ENCODE measurements around the gene LCN12. TPM values are rescaled to one million over a fixed set of nuclear protein-coding genes. Genes with fewer than 3 reads are reported as not detected.

The LCN12 gene
- total and polyA plus RNA-seq, 7 donors: 0.06 to 1.5 (median 0.27) TPM; not detected in 1

DNA sequence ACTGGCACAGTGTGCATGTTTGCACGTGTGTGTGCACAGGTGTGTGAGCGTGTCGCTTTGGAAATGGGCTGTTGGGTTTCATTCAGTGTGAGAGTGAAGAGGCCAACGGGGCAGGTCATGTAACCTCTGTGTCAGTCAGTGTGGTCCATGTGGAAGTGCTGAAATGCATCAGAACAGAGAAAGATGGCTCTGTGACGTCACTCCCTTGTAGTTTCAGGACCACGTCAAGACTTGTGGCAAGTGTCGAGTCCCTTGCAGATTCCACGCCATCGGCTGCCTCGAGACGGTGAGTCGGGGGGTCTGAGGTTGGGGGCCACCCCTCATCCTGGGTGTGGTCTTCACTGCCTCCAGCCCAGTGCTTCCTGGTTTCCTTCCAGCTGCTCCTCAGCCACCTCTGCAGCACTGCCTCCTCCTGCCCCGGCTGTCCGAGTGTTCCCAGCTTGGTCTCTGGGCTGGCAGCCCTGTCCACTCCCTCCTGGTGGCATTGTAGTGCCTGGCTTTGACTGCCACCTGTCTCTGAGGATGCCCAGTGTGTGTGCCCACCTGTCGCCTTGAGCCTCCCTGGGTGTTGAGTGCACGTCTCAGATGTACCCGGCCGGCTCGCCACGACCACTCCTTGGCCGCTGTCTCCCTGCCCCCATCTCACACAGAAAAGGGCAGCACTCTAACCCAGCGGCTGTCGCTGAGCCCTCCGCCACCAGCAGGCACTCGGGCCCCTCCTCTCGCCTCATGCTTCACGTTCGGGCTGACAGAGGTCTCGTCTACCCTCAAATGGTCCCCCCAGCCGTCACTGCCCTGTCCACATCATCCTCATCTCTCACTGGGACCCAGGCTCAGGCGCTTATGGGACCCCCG, 35.5 kb upstream of the LCN12 start:
- 88 to 91% (median 88%) methylated on average over 32 of the region's 32 CpGs for WGBS, 3 donors
- H3K4me3 ChIP-seq: no peak overlapping the region
- H3K9me3 ChIP-seq: no peaks in the 10 kb centered on the region
- intact Hi-C loops (cut with DNase I): no loop called here
- H3K4me1 ChIP-seq: no peaks in the 10 kb centered on the region
- ATAC-seq (no peak), DNase-seq (no peak)
- H3K27ac ChIP-seq: no peak overlapping the region
- no peaks in the 10 kb centered on the region for H3K27me3 ChIP-seq (ENCODE audit: insufficient read depth in 3 of 3, low read length in 2 of 3)
- H3K36me3 ChIP-seq (ENCODE audit: insufficient read depth in 1 of 2, low read depth in 1 of 2): peaks cover 0 to 80% of the 10 kb centered on the region in 2 donors
- TF ChIP-seq CTCF (IDR thresholded peaks at IDR 0.05): no peak

DNA sequence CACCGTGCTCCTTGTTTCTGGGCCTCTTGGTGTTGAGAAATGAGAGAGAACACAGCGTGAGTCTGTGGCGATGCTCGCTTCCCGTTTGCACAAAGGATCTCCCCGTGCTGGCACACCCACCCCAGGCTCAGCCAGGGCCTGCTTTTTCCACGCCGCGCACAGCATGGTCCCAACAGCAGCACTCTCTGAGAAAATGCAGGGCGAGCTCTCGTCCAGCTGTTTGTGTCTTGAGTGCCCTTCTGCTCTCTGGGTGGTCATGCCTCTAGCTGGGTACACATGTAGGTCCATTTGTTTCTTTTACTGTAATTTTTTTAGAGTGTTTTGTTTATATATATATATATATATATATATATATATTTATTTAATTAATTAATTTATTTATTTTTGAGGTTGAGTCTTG, 34.2 kb upstream of the LCN12 start:
- Histone ChIP-seq H3K27me3 (ENCODE audit: insufficient read depth in 3 of 3, low read length in 2 of 3) (no peaks in the 10 kb centered on the region), H3K9me3 (no peaks in the 10 kb centered on the region), H3K36me3 (ENCODE audit: insufficient read depth in 1 of 2, low read depth in 1 of 2) (peaks cover 0 to 72% of the 10 kb centered on the region in 2 donors), H3K4me3 (no peak overlapping the region), H3K27ac (no peak overlapping the region), H3K4me1 (no peaks in the 10 kb centered on the region)
- no peak for TF ChIP-seq CTCF (IDR thresholded peaks at IDR 0.05)
- ATAC-seq (no peak), DNase-seq (no peak)
- intact Hi-C loops (cut with DNase I): no loop called here
- 84 to 95% (median 86%) methylated on average over 11 of the region's 11 CpGs for WGBS, 3 donors

GRCh38 chr9:136920069-136920468, 32.0 kb upstream of the LCN12 start:
- whole genome bisulfite sequencing, 3 donors: 94 to 96% (median 96%) methylated on average over 15 of the region's 15 CpGs
- no peaks in the 10 kb centered on the region for H3K9me3 ChIP-seq
- DNase-seq (no peak), ATAC-seq (no peak)
- H3K4me1 ChIP-seq: peaks cover 10% of the 10 kb centered on the region
- intact Hi-C loops (cut with DNase I): no loop called here
- H3K4me3 ChIP-seq: no peak overlapping the region
- peaks cover 0 to 69% of the 10 kb centered on the region in 2 donors for H3K36me3 ChIP-seq (ENCODE audit: insufficient read depth in 1 of 2, low read depth in 1 of 2)
- H3K27me3 ChIP-seq (ENCODE audit: insufficient read depth in 3 of 3, low read length in 2 of 3): no peaks in the 10 kb centered on the region
- H3K27ac ChIP-seq: no peak overlapping the region
- no peak for TF ChIP-seq CTCF (IDR thresholded peaks at IDR 0.05)

- Histone ChIP-seq H3K36me3 (ENCODE audit: insufficient read depth in 1 of 2, low read depth in 1 of 2) (peaks cover 0 to 68% of the 10 kb centered on the region in 2 donors), H3K4me1 (peaks cover 17% of the 10 kb centered on the region), H3K4me3 (no peak overlapping the region), H3K9me3 (no peaks in the 10 kb centered on the region), H3K27me3 (ENCODE audit: insufficient read depth in 3 of 3, low read length in 2 of 3) (no peaks in the 10 kb centered on the region), H3K27ac (no peak overlapping the region)
- TF ChIP-seq CTCF (IDR thresholded peaks at IDR 0.05): no peak
- intact Hi-C loops (cut with DNase I): no loop called here
- ATAC-seq (no peak), DNase-seq (no peak)
- WGBS, 3 donors: 89 to 96% (median 95%) methylated on average over 14 of the region's 14 CpGs
Measured at GRCh38 chr9:136920734-136921231, 31.3 kb upstream of the LCN12 start.
